Ectodermal cell (in vitro differentiated cells): ENCODE results near the gene HERC3.
A peak's percentile ranks its signal among the peaks of the same experiment; 100 is the strongest.

Source experiments
- H3K27ac ChIP-seq: 2 replicates; pipeline ENCODE4 v1.7.0; 2013; ENCODE audit warnings: mild to moderate bottlenecking, low read depth, low read length; ENCODE audit not compliant: insufficient read depth, poor library complexity, severe bottlenecking
- H3K27me3 ChIP-seq: 2 replicates; pipeline ENCODE4 v1.7.0; 2013; ENCODE audit warnings: mild to moderate bottlenecking, low read length; ENCODE audit not compliant: insufficient read depth, control insufficient read depth, poor library complexity, severe bottlenecking
- H3K36me3 ChIP-seq: one replicate; pipeline ENCODE4 v1.7.0; 2013; ENCODE audit warnings: low read length; ENCODE audit not compliant: control insufficient read depth, insufficient read depth
- H3K4me1 ChIP-seq: one replicate; pipeline ENCODE4 v1.7.0; 2013; ENCODE audit warnings: low read length; ENCODE audit not compliant: control insufficient read depth, insufficient read depth
- H3K4me3 ChIP-seq: 2 replicates; pipeline ENCODE4 v1.7.0; 2013; ENCODE audit warnings: low read depth, low read length, control low read depth; ENCODE audit not compliant: insufficient read depth
- H3K9me3 ChIP-seq: 2 replicates; pipeline ENCODE4 v1.7.0; 2013; ENCODE audit warnings: mild to moderate bottlenecking, low read length, moderate library complexity; ENCODE audit not compliant: control insufficient read depth
- WGBS, 2 experiments: methylation state at CpG; one replicate each; pipeline ENCODE4 v1.1.7; 2013; ENCODE audit warnings: missing lambda C conversion rate in 2 of 2; 5-methylcytosine and 5-hydroxymethylcytosine counted together

The HERC3 gene

GRCh38 chr4:88584471-88584900, 7.8 kb upstream of the HERC3 start:
- Histone ChIP-seq H3K27ac (no peak overlapping the region), H3K9me3 (no peaks in the 10 kb centered on the region), H3K36me3 (no peaks in the 10 kb centered on the region), H3K27me3 (peaks cover 6% of the 10 kb centered on the region), H3K4me1 (no peaks in the 10 kb centered on the region), H3K4me3 (no peak overlapping the region)
- 61 to 79% methylated on average over 2 of the region's 2 CpGs for WGBS, 2 experiments

DNA sequence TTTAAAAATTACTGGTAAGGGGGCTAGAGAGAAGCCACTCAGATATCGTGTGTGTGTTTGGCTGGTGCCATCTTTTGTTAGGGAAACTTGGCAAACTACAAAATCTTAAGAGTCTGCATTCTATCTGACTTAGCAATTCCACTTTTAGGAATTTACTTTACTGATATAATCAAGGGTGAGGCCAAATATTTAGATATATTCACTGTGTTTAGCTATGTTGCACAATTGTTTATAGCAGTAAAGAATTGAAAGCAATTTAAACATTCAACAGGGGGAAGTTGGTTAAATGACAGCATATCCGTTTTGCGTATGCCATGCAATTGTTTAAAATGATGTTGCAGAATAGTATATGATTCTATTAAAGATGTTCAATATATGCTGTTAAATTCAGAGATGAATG, 6.4 kb upstream of the HERC3 start:
- H3K4me3 ChIP-seq = no peak overlapping the region
- WGBS, 2 experiments = 85 to 88% methylated on average over 3 of the region's 3 CpGs
- H3K27ac ChIP-seq = no peak overlapping the region

DNA sequence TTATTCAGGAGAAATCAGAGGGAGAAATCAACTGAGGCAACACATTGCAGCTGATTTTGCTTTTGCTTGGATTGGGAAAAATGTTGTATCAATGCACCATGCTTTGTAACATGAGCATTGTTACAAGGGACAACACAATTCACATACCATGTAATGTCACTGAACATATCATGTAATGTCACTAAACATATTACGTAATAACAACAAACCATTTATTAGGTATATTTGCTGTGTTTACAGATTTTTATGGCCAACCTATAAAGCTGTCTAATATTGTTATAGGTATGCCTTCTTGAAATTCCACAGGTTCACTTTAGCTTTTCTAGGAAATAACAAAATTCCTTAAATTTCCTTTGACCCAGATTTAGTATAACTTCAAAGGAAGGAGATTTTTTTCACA, 5.0 kb upstream of the HERC3 start:
- Histone ChIP-seq H3K27ac (no peak overlapping the region), H3K27me3 (peaks cover 26% of the 10 kb centered on the region), H3K9me3 (no peaks in the 10 kb centered on the region), H3K36me3 (no peaks in the 10 kb centered on the region), H3K4me1 (peaks cover 5% of the 10 kb centered on the region), H3K4me3 (no peak overlapping the region)
- WGBS, 2 experiments = no CpG with 5 or more reads among the region's 1 CpG

More for the DNA sequence above, 6.4 kb upstream of the HERC3 start:
- peaks cover 16% of the 10 kb centered on the region for H3K27me3 ChIP-seq
- no peaks in the 10 kb centered on the region for H3K9me3 ChIP-seq
- H3K4me1 ChIP-seq = no peaks in the 10 kb centered on the region
- H3K36me3 ChIP-seq = no peaks in the 10 kb centered on the region

DNA sequence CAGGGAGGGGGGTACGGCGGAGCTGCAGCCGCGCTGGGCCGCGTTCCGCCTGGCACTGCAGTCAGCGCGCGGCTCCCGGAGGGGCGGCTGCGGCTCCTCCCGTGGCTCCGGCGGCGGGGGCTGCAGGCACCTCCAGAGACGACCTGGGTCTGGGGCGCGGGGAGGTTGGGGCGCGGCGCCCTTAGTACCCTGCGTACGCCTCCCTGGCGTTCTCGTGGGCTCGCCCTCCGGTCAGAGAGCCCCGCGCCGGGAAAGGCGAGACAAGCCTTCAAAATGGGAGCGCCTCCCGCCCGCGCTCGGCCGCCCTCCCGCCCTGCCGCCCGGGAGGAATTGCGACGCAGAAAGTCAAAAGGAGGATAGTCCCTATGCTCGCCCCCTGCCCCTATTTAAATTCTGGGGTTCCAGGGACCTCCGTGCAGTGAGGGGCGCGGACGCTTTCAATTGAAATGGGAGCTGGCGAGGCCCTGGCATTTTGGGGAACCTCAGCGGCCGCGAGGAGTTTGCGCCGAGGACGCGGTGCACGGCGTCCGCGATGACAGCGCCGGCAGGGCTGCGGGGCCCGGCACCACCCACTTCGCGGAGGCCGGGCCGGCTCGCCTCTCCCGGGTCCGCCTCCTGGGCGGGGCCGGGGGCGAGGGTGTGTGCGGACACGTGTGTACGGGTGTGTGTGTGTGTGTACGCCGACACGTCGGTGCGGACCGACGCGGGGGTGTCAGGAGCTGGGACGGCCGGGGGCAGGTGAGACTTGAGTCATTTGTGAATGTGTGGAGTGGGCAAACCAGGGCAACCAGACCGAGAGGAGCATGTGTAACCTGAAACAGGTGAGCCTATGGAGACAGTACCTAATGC, 544 bp downstream of the HERC3 start:
- no peaks in the 10 kb centered on the region for H3K36me3 ChIP-seq
- no peaks in the 10 kb centered on the region for H3K9me3 ChIP-seq
- H3K4me3 ChIP-seq = peak overlapping the region; percentile 46
- no peak overlapping the region for H3K27ac ChIP-seq
- peaks cover 47% of the 10 kb centered on the region for H3K27me3 ChIP-seq
- H3K4me1 ChIP-seq = peaks cover 9% of the 10 kb centered on the region
- WGBS, 2 experiments = 0 to 1% methylated on average over 89 of the region's 89 CpGs

DNA sequence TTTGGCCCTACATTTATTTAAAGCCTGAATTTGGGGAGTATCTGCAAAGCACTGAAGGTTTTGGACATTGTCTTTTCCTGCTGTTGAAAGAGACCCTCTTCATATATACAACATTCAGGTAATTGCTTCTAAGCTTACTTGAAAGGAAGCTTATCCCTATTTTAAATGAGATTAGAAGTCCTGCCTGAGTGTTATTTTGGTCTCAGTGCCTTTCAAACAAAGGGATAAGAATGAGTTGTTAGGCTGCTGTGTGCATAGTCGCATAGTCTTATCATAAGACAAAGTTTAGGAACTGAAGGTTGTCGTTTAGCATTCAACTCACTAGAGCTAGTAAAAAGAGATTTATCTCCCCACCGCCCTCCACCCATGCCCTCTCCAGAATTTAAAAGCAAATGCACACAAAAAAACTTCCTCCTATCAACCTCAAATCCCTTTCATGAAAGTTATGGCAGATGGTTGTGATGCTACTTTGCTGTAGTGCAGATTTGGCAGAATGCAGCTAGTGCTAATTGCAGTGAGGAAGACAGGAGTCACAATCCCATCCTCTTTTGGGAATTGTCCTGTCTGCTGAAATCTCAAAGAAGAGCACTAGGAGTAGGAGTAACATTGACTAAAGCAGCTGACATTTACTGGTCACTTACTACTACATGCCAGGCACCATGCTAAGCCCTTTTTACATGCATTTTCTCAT, 5.8 kb downstream of the HERC3 start:
- Histone ChIP-seq H3K4me1 (peaks cover 10% of the 10 kb centered on the region), H3K27ac (no peak overlapping the region), H3K9me3 (no peaks in the 10 kb centered on the region), H3K36me3 (no peaks in the 10 kb centered on the region), H3K4me3 (no peak overlapping the region), H3K27me3 (peaks cover 15% of the 10 kb centered on the region)
- WGBS, 2 experiments = 47 to 70% methylated on average over 3 of the region's 3 CpGs

GRCh38 chr4:88599298-88599697, 7.0 kb downstream of the HERC3 start:
- Histone ChIP-seq H3K27ac (no peak overlapping the region), H3K9me3 (no peaks in the 10 kb centered on the region), H3K27me3 (peaks cover 3% of the 10 kb centered on the region), H3K4me1 (peaks cover 10% of the 10 kb centered on the region), H3K4me3 (no peak overlapping the region), H3K36me3 (no peaks in the 10 kb centered on the region)
- WGBS, 2 experiments = 80 to 87% methylated on average over 2 to 3 of the region's 3 CpGs

DNA sequence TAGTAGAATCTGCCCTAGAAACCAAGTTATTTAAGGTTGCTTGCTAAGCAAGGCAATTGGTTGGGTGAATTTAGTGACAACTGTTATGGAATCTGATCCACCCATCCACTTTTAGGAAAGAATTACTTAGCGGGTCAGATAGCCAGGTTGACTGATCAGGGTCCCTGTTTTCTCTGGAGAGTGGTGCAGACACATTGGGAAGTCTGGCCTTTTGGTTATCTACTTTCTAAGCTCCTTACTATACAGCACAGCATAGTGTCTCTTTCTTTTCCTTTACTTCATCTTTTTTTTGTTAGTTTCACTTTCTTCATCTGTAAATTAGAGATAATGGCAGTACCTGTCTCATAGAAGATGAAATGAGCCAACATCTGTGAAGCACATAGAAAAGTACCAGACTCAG, 7.4 kb downstream of the HERC3 start:
- 82% methylated on average over 1 of the region's 1 CpG for WGBS, 2 experiments
- H3K9me3 ChIP-seq = no peaks in the 10 kb centered on the region
- H3K27me3 ChIP-seq = no peaks in the 10 kb centered on the region
- H3K4me1 ChIP-seq = peaks cover 10% of the 10 kb centered on the region
- no peaks in the 10 kb centered on the region for H3K36me3 ChIP-seq
- H3K4me3 ChIP-seq = no peak overlapping the region
- no peak overlapping the region for H3K27ac ChIP-seq

- WGBS, 2 experiments = 88 to 93% methylated on average over 1 of the region's 2 CpGs
- Histone ChIP-seq H3K27ac (no peak overlapping the region), H3K9me3 (no peaks in the 10 kb centered on the region), H3K4me3 (no peak overlapping the region), H3K27me3 (no peaks in the 10 kb centered on the region), H3K4me1 (peaks cover 10% of the 10 kb centered on the region), H3K36me3 (no peaks in the 10 kb centered on the region)
These were observed 8.0 kb downstream of the HERC3 start for GRCh38 chr4:88600176-88600838.

GRCh38 chr4:88604978-88605678, 12.8 kb downstream of the HERC3 start:
- no peaks in the 10 kb centered on the region for H3K36me3 ChIP-seq
- no peaks in the 10 kb centered on the region for H3K4me1 ChIP-seq
- no peak overlapping the region for H3K4me3 ChIP-seq
- no peaks in the 10 kb centered on the region for H3K27me3 ChIP-seq
- 84 to 100% methylated on average over 1 of the region's 1 CpG for WGBS, 2 experiments
- no peaks in the 10 kb centered on the region for H3K9me3 ChIP-seq
- no peak overlapping the region for H3K27ac ChIP-seq

GRCh38 chr4:88605736-88606135, 13.5 kb downstream of the HERC3 start:
- Histone ChIP-seq H3K36me3 (no peaks in the 10 kb centered on the region), H3K4me1 (no peaks in the 10 kb centered on the region), H3K27me3 (no peaks in the 10 kb centered on the region), H3K4me3 (no peak overlapping the region), H3K9me3 (no peaks in the 10 kb centered on the region), H3K27ac (no peak overlapping the region)
